ENCODE measurements around the gene MAN2A2.
"Not testable (repeated sequence)": the region's sequence is repeated elsewhere in the genome, so short reads cannot be mapped to it uniquely, and the experiment has no call there.

MAN2A2 gene

GRCh38 chr15:90897131-90897655 is 5.9 kb upstream of the MAN2A2 start:
- CTCF ChIA-PET: interaction anchor here (4.4 to 7.3 kb wide), 2 partner anchors 11 to 36 kb away, joined by 26 to 51 read pairs; partner anchors contain the start of genes HDDC3 and UNC45A
- not testable (repeated sequence) for H3K36me3 Mint-ChIP-seq, DNase-seq, H3K27ac Mint-ChIP-seq, H3K4me3 Mint-ChIP-seq, H3K27me3 Mint-ChIP-seq, H3K9me3 Mint-ChIP-seq
- peaks cover 15% of the 10 kb centered on the region for H3K4me1 Mint-ChIP-seq

GRCh38 chr15:90901175-90902039 is 1.7 kb upstream of the MAN2A2 start:
- CTCF ChIA-PET: interaction anchor here (0.6 to 7.6 kb wide), 8 partner anchors 11 to 260 kb away, joined by 3 to 160 read pairs (median 3); partner anchors contain the start of genes BLM, HDDC3 and UNC45A
- Mint-ChIP-seq H3K9me3 (no peaks in the 10 kb centered on the region), H3K36me3 (peaks cover 19% of the 10 kb centered on the region), H3K4me1 (peaks cover 35% of the 10 kb centered on the region), H3K27ac (peak overlapping the region; percentile 94), H3K4me3 (peak overlapping the region; percentile 86), H3K27me3 (peaks cover 4% of the 10 kb centered on the region)
- DNase-seq: no peak

- CTCF ChIA-PET: interaction anchor here (0.7 to 7.6 kb wide), 10 partner anchors 12 to 254 kb away, joined by 3 to 160 read pairs (median 4); partner anchors contain the start of genes BLM, HDDC3 and UNC45A
- DNase-seq: peak; percentile 81
- Mint-ChIP-seq H3K27me3 (peaks cover 4% of the 10 kb centered on the region), H3K9me3 (no peaks in the 10 kb centered on the region), H3K4me1 (peaks cover 35% of the 10 kb centered on the region), H3K36me3 (peaks cover 18% of the 10 kb centered on the region), H3K4me3 (peak overlapping the region; percentile 86), H3K27ac (peak overlapping the region; percentile 94)
Measured at GRCh38 chr15:90902040-90902839, 862 bp upstream of the MAN2A2 start.

- peak overlapping the region; percentile 90 for H3K27ac Mint-ChIP-seq
- H3K27me3 Mint-ChIP-seq: no peaks in the 10 kb centered on the region
- DNase-seq: no peak
- CTCF ChIA-PET: interaction anchor here (0.7 to 7.6 kb wide), 12 partner anchors 9 to 584 kb away, joined by 3 to 160 read pairs (median 4); partner anchors contain the start of genes HDDC3 and UNC45A
- H3K9me3 Mint-ChIP-seq: no peaks in the 10 kb centered on the region
- H3K4me3 Mint-ChIP-seq: peak overlapping the region; percentile 78
- peaks cover 35% of the 10 kb centered on the region for H3K4me1 Mint-ChIP-seq
- peaks cover 27% of the 10 kb centered on the region for H3K36me3 Mint-ChIP-seq
Measured at GRCh38 chr15:90903733-90904536, 833 bp downstream of the MAN2A2 start.

- CTCF ChIA-PET: interaction anchor here (1.0 to 7.6 kb wide), 7 partner anchors 9 to 197 kb away, joined by 3 to 160 read pairs (median 3); partner anchors contain the start of genes HDDC3 and UNC45A
- peaks cover 32% of the 10 kb centered on the region for H3K36me3 Mint-ChIP-seq
- peak overlapping the region; percentile 28 for H3K27ac Mint-ChIP-seq
- H3K4me1 Mint-ChIP-seq: peaks cover 32% of the 10 kb centered on the region
- no peaks in the 10 kb centered on the region for H3K27me3 Mint-ChIP-seq
- no peaks in the 10 kb centered on the region for H3K9me3 Mint-ChIP-seq
- no peak for DNase-seq
- peak overlapping the region; percentile 52 for H3K4me3 Mint-ChIP-seq
Measured at GRCh38 chr15:90904746-90905145, 1.6 kb downstream of the MAN2A2 start.

GRCh38 chr15:90905306-90906180 is 2.4 kb downstream of the MAN2A2 start:
- DNase-seq: no peak
- Mint-ChIP-seq H3K36me3 (peaks cover 37% of the 10 kb centered on the region), H3K27ac (peak overlapping the region; percentile 61), H3K27me3 (no peaks in the 10 kb centered on the region), H3K4me1 (peaks cover 32% of the 10 kb centered on the region), H3K4me3 (peak overlapping the region; percentile 27), H3K9me3 (no peaks in the 10 kb centered on the region)
- CTCF ChIA-PET: interaction anchor here (1.0 to 7.6 kb wide), 5 partner anchors 9 to 198 kb away, joined by 3 to 160 read pairs (median 3); partner anchors contain the start of genes HDDC3 and UNC45A

- peaks cover 29% of the 10 kb centered on the region for H3K4me1 Mint-ChIP-seq
- CTCF ChIA-PET: interaction anchor here (7.6 kb wide), 1 partner anchor 26 kb away, joined by 160 read pairs; the partner anchor contains the start of genes HDDC3 and UNC45A
- no peak overlapping the region for H3K27ac Mint-ChIP-seq
- no peak overlapping the region for H3K4me3 Mint-ChIP-seq
- no peak for DNase-seq
- no peaks in the 10 kb centered on the region for H3K27me3 Mint-ChIP-seq
- H3K9me3 Mint-ChIP-seq: no peaks in the 10 kb centered on the region
- peaks cover 38% of the 10 kb centered on the region for H3K36me3 Mint-ChIP-seq
Measured at GRCh38 chr15:90906181-90906849, 3.2 kb downstream of the MAN2A2 start.

- no peaks in the 10 kb centered on the region for H3K9me3 Mint-ChIP-seq
- no peak overlapping the region for H3K4me3 Mint-ChIP-seq
- no peak overlapping the region for H3K27ac Mint-ChIP-seq
- no peak for DNase-seq
- H3K4me1 Mint-ChIP-seq: peaks cover 21% of the 10 kb centered on the region
- no peaks in the 10 kb centered on the region for H3K27me3 Mint-ChIP-seq
- CTCF ChIA-PET: interaction anchor here (7.6 kb wide), 1 partner anchor 25 kb away, joined by 160 read pairs; the partner anchor contains the start of genes HDDC3 and UNC45A
- H3K36me3 Mint-ChIP-seq: peaks cover 40% of the 10 kb centered on the region
Measured at GRCh38 chr15:90907051-90907660, 4.1 kb downstream of the MAN2A2 start.

GRCh38 chr15:90907838-90908507 is 4.9 kb downstream of the MAN2A2 start:
- no peak overlapping the region for H3K4me3 Mint-ChIP-seq
- H3K4me1 Mint-ChIP-seq: peaks cover 19% of the 10 kb centered on the region
- no peaks in the 10 kb centered on the region for H3K9me3 Mint-ChIP-seq
- peaks cover 45% of the 10 kb centered on the region for H3K36me3 Mint-ChIP-seq
- no peaks in the 10 kb centered on the region for H3K27me3 Mint-ChIP-seq
- CTCF ChIA-PET: interaction anchor here (0.6 kb wide), 1 partner anchor 622 kb away, joined by 3 read pairs; no protein-coding TSS in a partner anchor
- H3K27ac Mint-ChIP-seq: no peak overlapping the region
- no peak for DNase-seq

- H3K4me3 Mint-ChIP-seq, H3K9me3 Mint-ChIP-seq, H3K27ac Mint-ChIP-seq, DNase-seq, H3K27me3 Mint-ChIP-seq: not testable (repeated sequence)
- H3K4me1 Mint-ChIP-seq: peaks cover 10% of the 10 kb centered on the region
- H3K36me3 Mint-ChIP-seq: peaks cover 57% of the 10 kb centered on the region
- CTCF ChIA-PET: interaction anchor here (1.9 kb wide), 1 partner anchor 25 kb away, joined by 9 read pairs; the partner anchor contains the start of gene UNC45A
Measured at GRCh38 chr15:90909449-90909848, 6.3 kb downstream of the MAN2A2 start.

GRCh38 chr15:90909976-90910375 is 6.9 kb downstream of the MAN2A2 start:
- Mint-ChIP-seq H3K9me3 (no peaks in the 10 kb centered on the region), H3K4me1 (peaks cover 5% of the 10 kb centered on the region), H3K27ac (no peak overlapping the region), H3K4me3 (no peak overlapping the region), H3K27me3 (no peaks in the 10 kb centered on the region), H3K36me3 (peaks cover 58% of the 10 kb centered on the region)
- CTCF ChIA-PET: interaction anchor here (0.8 to 1.9 kb wide), 2 partner anchors 22 to 24 kb away, joined by 3 to 9 read pairs; partner anchors contain the start of gene UNC45A
- DNase-seq: no peak
